GM18868 (cell line): ENCODE results near the gene DYRK3.
"Not testable (repeated sequence)": the region's sequence is repeated elsewhere in the genome, so short reads cannot be mapped to it uniquely, and the experiment has no call there.

ENCODE experiments used
- ATAC-seq: cut with Tn5 transposase; IDR thresholded peaks from one replicate; pipeline ENCODE4 v1.9.1; 2021; ENCODE audit warnings: mild to moderate bottlenecking, moderate library complexity; ENCODE audit not compliant: unreplicated experiment

Gene DYRK3

DNA sequence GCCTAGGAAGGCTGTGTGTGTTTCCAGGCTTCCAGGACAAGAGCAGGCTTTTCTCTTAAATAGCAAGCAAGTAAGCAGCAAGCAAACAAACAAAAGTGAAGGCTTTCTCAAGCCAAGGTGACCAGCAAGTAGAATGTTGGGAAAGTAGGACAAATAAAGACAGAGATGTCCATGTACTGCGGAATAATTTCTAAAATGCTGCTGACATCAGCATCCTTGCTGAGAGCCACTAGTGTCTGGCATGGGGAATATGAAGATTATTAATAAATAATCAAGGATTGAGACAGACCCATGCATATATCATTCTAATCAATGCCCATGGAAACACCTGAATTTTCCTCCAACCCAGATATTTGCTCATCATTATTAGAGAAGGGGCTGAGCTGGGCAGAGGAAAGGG is 6.4 kb upstream of the DYRK3 start:
- no peak for ATAC-seq

DNA sequence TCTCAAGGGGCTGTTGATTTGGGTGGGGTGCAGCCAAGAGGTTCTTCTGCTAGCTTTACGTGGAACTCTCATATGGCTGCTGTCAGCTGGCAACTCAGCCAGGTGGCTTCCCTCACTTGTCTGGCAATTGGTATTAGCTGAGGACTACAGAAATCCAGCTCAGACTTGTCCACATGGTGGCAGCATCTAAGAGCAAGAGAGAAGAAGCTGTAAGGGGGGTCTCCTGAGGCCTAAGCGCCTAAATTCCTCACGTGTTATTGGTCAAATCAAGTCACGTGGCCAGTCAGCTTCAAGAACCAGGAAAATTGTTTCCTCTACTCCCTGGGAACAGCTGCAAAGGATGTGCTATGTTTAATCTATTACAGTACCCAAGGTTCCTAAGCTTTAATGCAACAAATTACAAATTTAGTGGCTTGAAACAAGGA is 4.2 kb upstream of the DYRK3 start:
- ATAC-seq: no peak

DNA sequence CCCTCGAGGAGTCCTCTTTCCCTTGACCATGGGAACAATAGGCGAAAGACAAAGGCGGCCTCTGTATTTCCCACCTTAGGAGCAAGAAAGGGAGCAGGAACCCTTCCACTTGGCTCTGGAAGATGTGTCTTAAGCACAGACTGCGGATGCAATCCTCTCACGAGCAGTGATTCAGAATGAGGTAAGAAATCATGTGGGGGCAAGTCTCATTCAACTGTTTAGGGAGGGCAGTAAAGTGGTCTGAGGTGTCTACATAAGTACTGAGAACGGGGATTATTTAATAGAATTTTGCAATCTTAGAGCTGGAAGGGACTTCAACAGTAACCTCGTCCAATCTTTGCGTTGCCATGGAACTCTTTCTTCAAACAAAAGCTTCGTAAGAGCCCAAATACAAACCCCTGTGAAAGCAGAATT is 1.6 kb upstream of the DYRK3 start:
- ATAC-seq: no peak

DNA sequence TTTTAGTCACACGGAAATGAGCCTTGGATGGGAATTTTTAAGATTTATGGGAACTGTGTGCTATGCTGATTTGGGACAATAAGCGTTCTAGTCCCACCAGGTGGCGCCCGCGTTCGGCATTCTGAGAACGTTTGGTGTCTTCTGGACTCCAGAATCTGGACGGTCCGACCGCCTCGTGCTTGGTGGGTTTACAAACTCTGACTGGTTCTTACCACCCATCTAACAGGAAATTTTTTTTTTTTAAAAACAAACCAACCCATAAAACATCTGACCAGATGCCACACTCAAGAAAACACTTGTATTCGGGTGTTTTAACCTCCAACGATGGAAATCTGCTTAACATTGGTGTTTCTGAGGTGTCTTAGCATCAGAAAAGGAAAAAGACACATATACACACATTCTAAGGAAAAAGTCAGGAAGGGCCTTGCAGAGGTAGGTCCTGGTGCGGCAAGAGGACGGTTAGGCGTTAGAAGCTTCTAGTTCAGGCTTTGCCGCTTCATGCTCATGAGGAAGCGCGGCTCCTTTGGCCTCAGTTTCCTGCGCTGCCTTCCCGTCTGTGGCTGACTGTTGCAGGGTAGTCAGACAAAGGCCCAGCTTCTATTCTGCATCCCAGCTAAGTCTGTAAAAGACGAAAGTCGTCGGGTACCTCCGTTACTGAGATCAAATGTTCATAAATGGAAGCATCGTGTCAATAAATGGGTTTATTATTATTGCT is 814 bp upstream of the DYRK3 start:
- ATAC-seq: no peak

DNA sequence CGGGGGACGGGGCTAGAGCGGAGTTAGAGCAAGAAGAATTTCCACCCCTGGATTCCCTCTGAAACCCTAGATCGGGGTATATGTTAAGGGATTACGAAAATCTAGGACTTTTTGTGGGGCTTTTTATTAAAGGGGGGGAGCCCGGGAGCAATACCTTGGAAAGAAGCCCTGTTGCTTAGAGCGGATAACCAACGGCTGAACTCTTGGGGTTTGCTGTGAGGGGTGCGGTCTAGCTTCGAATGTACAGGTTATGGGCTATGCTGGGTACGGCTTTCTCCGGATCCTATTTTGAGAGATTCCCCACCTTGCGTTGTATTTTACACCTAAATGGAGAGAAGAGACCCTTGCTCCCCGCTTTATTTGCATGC is 626 bp downstream of the DYRK3 start:
- ATAC-seq: no peak

DNA sequence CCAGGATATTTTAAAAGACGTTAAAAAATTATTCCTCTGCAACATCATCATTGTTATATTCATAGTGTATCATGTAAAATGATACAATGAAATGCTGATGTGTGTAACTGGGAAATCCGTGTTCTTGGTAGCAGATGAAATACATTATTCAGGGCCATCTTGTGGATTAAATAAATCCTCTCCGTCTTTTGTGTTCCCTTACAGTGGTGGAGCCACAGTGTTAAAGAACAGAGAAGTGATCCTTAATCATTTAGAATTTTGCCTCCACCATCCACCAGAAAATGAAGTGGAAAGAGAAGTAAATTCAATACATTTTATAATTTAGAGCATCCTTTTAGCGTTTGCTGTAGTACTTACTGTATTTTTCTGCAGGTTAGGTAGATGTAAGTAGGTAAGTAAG is 1.3 kb downstream of the DYRK3 start:
- ATAC-seq: no peak

DNA sequence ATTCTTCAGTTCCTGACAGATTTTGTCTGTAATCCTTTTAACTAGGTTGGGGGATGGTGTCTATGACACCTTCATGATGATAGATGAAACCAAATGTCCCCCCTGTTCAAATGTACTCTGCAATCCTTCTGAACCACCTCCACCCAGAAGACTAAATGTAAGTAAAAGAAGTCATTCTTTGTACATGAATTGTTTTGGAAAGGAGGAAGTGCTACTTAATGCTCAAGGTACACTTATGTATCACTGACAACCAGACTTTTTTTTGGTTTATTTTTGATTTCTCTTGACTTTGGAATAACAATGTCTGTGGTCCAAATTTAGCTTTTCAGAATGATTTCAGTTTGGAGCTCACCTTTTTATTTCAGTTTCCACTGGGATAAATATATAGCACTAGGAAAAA is 2.3 kb downstream of the DYRK3 start:
- ATAC-seq: no peak

DNA sequence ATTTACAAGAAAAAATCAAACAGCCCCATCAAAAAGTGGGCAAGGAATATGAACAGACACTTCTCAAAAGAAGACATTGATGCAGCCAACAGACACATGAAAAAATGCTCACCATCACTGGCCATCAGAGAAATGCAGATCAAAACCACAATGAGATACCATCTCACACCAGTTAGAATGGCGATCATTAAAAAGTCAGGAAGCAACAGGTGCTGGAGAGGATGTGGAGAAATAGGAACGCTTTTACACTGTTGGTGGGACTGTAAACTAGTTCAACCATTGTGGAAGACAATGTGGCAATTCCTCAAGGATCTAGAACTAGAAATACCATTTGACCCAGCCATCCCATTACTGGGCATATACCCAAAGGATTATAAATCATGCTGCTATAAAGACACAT is 6.7 kb downstream of the DYRK3 start:
- ATAC-seq: not testable (repeated sequence)

DNA sequence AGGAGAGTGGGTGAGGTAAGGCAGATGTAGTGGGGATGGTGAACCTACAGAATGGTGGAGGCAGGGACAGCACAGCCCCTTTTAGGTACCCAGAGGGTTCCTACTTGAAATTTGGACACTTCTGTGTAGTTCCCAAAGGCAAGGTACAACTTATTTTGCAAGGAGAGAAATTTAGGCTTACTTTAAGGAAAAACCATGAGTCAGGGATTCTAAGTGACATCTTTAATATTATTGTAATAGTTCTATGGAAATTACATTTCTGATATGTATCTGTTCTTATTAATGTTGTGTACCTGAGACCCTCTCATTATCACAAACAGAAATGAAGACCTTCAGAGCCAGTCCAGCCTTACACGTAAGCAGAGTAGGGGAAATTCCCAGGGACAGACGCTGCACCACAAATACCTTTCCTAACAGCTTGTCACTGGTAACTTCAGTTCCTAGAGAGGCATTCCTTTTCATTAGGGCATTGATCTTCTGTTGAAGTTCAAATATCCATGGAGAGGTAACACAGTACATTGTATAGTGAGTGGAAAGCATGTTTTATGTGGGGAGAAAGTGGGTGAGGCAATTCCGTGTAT is 7.9 kb downstream of the DYRK3 start:
- ATAC-seq: peak; percentile 51

DNA sequence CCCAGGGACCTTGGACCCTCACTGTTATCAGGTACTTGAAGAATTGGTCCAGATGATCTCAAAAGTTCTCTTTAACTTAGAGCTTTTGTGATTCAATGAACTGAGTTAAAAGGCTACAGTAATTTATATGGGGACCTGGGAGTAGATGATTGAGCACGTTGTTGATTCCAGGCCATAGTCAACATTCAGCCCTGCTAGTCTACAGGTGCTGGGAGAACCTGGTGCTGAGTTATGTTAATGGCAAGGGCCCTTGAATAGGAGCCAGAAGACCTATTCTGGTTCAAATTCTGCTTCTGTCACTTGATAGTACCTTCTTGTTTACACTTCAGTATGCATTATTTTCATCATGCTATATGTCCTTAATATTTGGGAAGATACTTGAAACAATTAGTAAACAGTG is 11.2 kb downstream of the DYRK3 start:
- no peak for ATAC-seq

DNA sequence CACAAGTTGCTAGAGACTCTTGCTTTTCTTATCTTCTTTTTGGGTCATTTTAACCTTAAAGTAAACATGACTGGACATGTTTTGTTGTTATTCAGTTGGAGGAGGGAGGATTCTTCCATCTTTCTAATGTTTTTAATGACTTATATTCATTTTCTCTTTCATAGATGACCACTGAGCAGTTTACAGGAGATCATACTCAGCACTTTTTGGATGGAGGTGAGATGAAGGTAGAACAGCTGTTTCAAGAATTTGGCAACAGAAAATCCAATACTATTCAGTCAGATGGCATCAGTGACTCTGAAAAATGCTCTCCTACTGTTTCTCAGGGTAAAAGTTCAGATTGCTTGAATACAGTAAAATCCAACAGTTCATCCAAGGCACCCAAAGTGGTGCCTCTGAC is 11.9 kb downstream of the DYRK3 start:
- no peak for ATAC-seq

DNA sequence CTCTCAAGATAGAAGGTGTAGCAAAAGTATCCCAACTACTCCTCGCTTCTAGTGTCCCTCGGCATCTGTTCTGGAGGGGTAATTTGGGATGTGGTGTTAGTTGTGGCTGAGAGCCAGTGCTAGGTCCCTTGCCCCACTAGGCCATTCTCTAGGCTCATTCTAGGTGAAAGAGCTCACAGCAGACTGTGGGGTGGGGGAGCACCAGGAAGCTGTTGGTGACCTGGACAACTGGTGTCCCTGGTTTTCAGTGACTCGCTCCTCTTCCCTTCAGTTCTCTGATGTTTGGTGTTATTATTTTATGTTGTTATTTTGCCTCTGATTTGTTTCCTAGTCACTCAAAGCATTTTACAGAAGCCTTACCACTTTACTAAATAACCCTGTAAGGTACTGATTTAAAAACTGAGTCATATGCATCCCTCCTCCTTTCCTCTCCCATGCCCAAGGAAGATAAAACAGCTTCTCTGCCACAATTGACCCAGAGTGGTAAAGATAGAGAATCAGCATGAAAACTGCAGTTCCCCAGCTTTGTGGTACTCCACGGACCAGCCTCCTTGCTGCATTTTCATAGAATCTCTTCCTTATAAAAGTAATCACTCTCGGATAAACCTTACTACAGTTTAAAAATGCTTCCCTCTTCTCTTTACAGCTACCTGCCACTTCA is 14.1 kb downstream of the DYRK3 start:
- no peak for ATAC-seq

DNA sequence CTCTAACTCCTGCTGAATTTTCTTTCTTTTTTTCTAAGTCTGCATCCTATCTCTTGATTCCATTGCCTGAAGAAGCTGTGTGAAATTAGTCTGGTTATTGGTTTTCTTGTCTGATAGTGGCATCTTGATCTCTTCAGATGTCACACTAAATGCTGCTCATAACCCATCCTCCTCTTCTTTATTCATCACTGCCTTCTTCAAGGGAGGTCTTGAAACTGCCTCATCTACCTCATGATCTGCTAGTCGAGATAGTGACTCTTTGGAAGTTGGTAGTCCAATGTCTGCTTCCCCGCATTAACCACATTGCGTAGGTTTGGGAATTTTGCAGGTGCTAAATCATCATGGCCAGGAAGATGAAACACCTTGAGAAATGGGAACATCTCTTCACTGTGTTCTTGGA is 15.7 kb downstream of the DYRK3 start:
- no peak for ATAC-seq

DNA sequence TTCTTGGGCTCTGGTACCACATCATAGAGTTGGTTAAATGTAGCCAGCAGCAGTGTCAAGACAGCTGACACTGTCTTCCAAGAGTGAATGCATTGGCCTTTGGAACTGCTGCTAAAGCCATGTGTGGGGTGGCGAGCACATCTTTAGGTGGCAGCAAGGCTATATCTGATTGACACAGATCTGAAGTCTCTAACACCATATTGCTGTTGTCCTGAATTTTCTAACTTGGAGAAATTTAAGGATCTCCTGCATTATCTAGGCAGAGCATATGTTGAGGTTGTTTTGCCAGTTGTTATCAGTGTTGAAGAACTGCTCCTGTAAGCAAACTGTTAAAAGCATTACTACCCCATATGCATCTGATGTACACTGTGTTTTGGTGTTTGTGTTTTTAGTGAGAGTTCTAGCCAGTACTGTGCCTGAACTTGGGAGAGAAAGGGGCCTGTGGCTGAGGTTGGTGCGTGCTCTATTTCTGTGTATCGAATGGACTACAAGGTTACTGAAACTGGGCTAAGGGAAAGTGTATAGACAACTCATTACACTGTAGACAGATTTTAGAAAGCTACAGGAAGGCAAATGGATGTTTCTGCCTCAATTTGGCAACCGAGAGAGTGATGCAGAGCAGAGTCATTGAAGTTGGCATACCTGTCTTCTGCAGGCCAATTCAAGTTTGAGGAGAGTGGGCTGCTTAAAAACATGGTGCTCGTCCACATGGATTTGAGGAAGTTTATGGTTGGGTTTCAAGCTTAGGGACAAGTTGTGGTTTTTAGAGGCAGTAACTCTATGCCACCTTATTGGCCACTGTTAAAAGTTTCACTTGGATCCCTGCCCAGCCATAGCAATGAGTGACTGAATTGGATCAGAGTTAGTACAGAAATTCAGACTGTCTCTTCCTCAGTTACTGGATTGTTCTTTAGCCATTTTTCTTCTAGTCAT is 16.9 kb downstream of the DYRK3 start:
- no peak for ATAC-seq

DNA sequence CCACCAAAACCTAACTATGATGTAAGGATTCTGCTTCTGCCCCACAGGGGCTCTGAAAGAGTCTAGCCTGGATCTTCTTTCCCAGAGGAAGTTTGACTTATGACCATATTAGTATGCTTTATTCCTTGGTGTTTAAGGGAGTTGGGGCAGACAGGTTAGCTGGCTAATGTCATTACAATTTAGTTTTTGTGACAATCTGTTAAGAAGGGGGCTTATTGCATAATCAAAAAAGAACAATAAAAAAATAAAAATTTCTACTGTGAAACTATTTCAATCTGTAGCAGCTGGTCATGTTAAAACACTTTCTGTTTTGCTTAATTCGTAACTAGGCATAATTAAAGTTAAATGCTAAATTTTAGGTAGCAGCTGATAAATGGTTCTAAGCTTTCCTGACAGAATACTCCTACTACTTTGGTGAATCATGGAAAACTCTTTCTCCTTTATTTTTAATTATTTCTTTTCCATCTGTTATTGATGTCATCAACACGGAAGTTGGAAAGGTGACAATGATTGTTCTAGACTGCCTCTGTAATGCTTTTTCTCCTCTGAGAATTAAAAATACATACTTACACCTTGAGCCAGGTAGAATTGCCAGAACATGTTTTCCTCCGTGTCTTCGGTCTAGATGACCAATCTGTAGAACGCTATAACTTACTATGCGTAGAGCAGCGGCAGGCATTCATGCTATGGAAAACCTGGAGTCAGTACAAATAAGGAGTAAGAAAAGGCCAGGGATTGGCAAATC is 18.6 kb downstream of the DYRK3 start:
- ATAC-seq: no peak

DNA sequence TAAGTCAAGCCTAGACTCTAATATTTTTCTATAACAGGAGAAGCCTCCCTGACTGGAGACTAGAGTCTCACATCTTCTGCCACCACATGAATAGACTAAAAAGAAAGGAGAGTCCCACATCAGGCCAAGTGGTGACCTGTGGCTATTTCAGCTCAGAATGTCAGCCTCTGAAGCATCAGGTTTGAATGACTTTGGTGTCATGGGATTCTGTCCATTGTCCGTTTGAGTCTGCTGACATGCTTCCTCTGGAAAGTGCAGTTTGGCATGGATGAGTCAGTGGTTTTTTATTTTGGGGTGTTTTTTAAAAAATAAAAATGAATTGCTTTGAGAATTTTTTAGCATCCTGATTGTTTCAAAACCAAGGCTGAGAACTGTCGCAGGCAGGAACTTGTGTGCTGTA is 19.5 kb downstream of the DYRK3 start:
- ATAC-seq: no peak

DNA sequence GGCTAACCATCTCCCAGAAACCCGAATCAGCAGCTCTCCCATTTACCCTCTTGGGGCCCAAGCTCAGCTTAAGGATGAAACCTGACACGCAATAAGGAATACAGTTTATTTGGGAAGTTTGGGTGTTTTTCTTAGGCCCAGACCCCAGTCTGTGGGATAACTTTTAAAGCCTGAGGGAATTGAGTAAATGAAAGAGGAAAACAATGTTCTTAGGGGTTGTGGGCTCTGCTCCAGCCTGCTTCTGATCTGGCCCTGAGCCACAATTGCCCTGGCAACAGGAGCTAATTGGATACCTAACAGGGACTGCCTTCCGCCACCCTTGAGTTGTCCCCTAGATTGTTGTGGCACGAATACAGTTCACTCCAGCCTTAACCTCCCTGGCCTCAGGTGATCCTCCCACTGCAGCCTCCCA is 20.1 kb downstream of the DYRK3 start:
- ATAC-seq: no peak

DNA sequence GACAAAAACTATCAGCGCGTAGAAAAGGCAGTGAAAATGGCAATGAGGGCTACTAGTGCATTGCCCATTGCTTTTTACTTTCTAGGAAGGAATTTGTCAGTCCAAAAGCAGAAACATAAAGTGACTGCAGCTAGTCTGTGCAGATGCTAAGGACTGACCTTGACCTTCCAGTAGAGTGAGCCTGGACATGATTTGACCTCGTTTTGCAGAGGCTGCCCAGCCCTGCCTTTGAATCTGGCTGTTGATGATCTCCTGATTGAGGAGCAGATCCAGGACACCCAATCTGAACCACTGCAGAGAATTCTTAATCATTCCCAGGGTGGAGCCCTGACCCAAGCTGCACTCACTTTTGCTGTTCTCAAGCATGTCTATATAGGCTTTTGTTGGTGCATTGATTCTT is 21.6 kb downstream of the DYRK3 start:
- ATAC-seq: no peak

DNA sequence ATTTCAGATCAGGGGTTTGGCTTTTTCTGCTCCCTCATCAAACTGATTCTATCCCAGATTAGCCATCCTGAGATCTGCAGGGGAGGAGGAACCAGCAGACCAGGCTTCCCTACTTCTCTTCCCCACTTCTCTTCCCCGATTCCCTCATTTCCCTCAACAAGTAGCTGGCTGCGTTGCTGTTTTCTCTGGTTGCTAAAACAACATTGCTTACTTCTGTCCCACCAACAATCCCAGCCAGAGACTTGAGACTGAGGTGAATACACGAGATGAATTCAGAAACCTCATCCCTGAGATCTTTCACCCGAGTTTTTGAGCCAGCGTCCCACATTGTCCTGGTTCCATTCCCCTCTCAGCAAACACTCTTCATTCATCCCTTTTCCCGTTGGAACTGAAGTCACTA is 22.4 kb downstream of the DYRK3 start:
- ATAC-seq: no peak

DNA sequence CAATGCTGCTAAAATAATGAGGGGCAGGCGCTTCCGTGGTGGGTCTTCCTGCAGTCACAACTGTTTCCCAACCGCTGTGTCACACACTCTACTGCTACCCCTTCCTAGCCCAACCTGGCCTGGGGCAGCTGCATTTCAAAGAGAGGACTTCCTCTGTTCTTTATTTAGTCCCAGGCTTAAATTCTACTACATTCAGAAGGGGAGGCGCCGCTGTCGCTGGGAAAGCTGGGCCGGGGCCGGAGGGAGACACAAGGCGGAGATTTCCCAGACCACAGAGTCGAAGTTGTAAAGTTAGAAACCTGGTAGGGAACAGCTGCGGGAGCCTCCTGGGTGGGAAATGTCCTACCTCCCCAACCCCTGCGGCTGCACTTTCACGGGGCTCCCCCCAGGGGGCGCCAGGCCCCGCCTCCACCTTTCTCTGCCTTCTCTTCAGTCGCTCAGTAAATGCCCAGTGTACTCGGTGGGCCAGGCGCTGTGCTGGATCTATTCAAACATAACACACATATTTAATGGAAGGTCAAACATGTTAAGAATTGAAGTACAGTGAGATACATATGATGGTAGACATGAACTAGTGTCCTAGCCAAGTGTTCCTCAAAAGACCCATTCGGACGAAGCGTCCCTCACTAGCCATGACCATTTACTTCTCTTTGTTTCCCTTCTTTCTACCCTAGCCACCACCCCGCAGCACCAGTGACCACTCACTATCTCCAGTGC is 23.1 kb downstream of the DYRK3 start:
- no peak for ATAC-seq
